ENCODE data around the gene PAX2.

PAX2 gene

GRCh38 chr10:100760726-100761125, 15.3 kb downstream of the PAX2 start:
- H3K9me3 ChIP-seq (replicated peaks; ENCODE audit: insufficient read depth, low read length), result no peaks in the 10 kb centered on the region
- H3F3A ChIP-seq (ENCODE audit: insufficient read depth, low read length), result no peaks in the 10 kb centered on the region
- H2AFZ ChIP-seq (ENCODE audit: low read length), result no peak overlapping the region
- DNase-seq, result no peak
- H3K9me2 ChIP-seq (replicated peaks; ENCODE audit: insufficient read depth, low read length), result no peaks in the 10 kb centered on the region
- H3K36me3 ChIP-seq (replicated peaks; ENCODE audit: insufficient read depth, low read length), result no peaks in the 10 kb centered on the region
- H3K9ac ChIP-seq (ENCODE audit: low read length), result no peak overlapping the region
- H3K27me3 ChIP-seq (replicated peaks; ENCODE audit: insufficient read depth, low read length), result peaks cover 86% of the 10 kb centered on the region
- no peaks in the 10 kb centered on the region for H4K20me1 ChIP-seq (ENCODE audit: insufficient read depth, low read length)
- TF ChIP-seq EZH2phosphoT487 (IDR thresholded peaks at IDR 0.05; ENCODE audit: low read length) (no peak), CTCF (IDR thresholded peaks at IDR 0.05; ENCODE audit: low read length) (no peak), EZH2 (optimal IDR thresholded peaks at IDR 0.05; ENCODE audit: low read depth, low read length) (no peak)
- no peaks in the 10 kb centered on the region for H3K4me1 ChIP-seq (ENCODE audit: low read length)
- no peaks in the 10 kb centered on the region for H3K79me2 ChIP-seq (ENCODE audit: low read length)
- H3K4me2 ChIP-seq (ENCODE audit: low read depth, low read length), result no peak overlapping the region
- H3K4me3 ChIP-seq (ENCODE audit: low read length), result no peak overlapping the region
- H3K27ac ChIP-seq (ENCODE audit: low read length), result no peak overlapping the region

GRCh38 chr10:100761191-100761590, 15.8 kb downstream of the PAX2 start:
- Histone ChIP-seq H3K9me2 (replicated peaks; ENCODE audit: insufficient read depth, low read length) (no peaks in the 10 kb centered on the region), H3K4me3 (ENCODE audit: low read length) (no peak overlapping the region), H3K27me3 (replicated peaks; ENCODE audit: insufficient read depth, low read length) (peaks cover 81% of the 10 kb centered on the region), H3K79me2 (ENCODE audit: low read length) (no peaks in the 10 kb centered on the region), H3K9ac (ENCODE audit: low read length) (no peak overlapping the region), H3K9me3 (replicated peaks; ENCODE audit: insufficient read depth, low read length) (no peaks in the 10 kb centered on the region), H3K4me2 (ENCODE audit: low read depth, low read length) (no peak overlapping the region), H3K27ac (ENCODE audit: low read length) (no peak overlapping the region), H3K36me3 (replicated peaks; ENCODE audit: insufficient read depth, low read length) (no peaks in the 10 kb centered on the region), H3F3A (ENCODE audit: insufficient read depth, low read length) (no peaks in the 10 kb centered on the region), H3K4me1 (ENCODE audit: low read length) (no peaks in the 10 kb centered on the region), H4K20me1 (ENCODE audit: insufficient read depth, low read length) (no peaks in the 10 kb centered on the region), H2AFZ (ENCODE audit: low read length) (no peak overlapping the region)
- DNase-seq, result no peak
- TF ChIP-seq CTCF (IDR thresholded peaks at IDR 0.05; ENCODE audit: low read length) (no peak), EZH2 (optimal IDR thresholded peaks at IDR 0.05; ENCODE audit: low read depth, low read length) (no peak), EZH2phosphoT487 (IDR thresholded peaks at IDR 0.05; ENCODE audit: low read length) (no peak)

- no peaks in the 10 kb centered on the region for H3K4me1 ChIP-seq (ENCODE audit: low read length)
- no peak overlapping the region for H3K4me2 ChIP-seq (ENCODE audit: low read depth, low read length)
- H3K9ac ChIP-seq (ENCODE audit: low read length), result no peak overlapping the region
- DNase-seq, result no peak
- H3K27me3 ChIP-seq (replicated peaks; ENCODE audit: insufficient read depth, low read length), result peaks cover 64% of the 10 kb centered on the region
- H3K36me3 ChIP-seq (replicated peaks; ENCODE audit: insufficient read depth, low read length), result no peaks in the 10 kb centered on the region
- no peak overlapping the region for H3K4me3 ChIP-seq (ENCODE audit: low read length)
- H3K9me3 ChIP-seq (replicated peaks; ENCODE audit: insufficient read depth, low read length), result no peaks in the 10 kb centered on the region
- no peaks in the 10 kb centered on the region for H3K79me2 ChIP-seq (ENCODE audit: low read length)
- no peaks in the 10 kb centered on the region for H3F3A ChIP-seq (ENCODE audit: insufficient read depth, low read length)
- no peak overlapping the region for H3K27ac ChIP-seq (ENCODE audit: low read length)
- no peaks in the 10 kb centered on the region for H3K9me2 ChIP-seq (replicated peaks; ENCODE audit: insufficient read depth, low read length)
- TF ChIP-seq EZH2phosphoT487 (IDR thresholded peaks at IDR 0.05; ENCODE audit: low read length) (no peak), CTCF (IDR thresholded peaks at IDR 0.05; ENCODE audit: low read length) (no peak), EZH2 (optimal IDR thresholded peaks at IDR 0.05; ENCODE audit: low read depth, low read length) (no peak)
- H4K20me1 ChIP-seq (ENCODE audit: insufficient read depth, low read length), result no peaks in the 10 kb centered on the region
- H2AFZ ChIP-seq (ENCODE audit: low read length), result no peak overlapping the region
Observed at GRCh38 chr10:100763043-100763747, 17.8 kb downstream of the PAX2 start.
